Measurements from ENCODE around the gene IDH3B. TPM values are rescaled to one million over a fixed set of nuclear protein-coding genes. Genes with fewer than 3 reads are reported as not detected.
A peak's percentile ranks its signal among the peaks of the same experiment; 100 is the strongest.

The IDH3B gene
- total and polyA plus RNA-seq, 2 donors (not counting 3 experiments of a cell fraction or from before 2014, with no cell fraction given), result 86.9 to 177 TPM

- Histone ChIP-seq H4K20me1 (replicated peaks; ENCODE audit: control insufficient read depth, extremely low read depth, insufficient read depth, low read length) (peaks cover 3% of the 10 kb centered on the region), H3K4me1 (ENCODE audit: control insufficient read depth, extremely low read depth, insufficient read depth, low read length) (peaks cover 25% of the 10 kb centered on the region), H3K36me3 (ENCODE audit: control insufficient read depth in 2 of 2, extremely low read depth in 1 of 2, insufficient read depth in 2 of 2, low read length in 2 of 2) (peaks cover 33 to 37% of the 10 kb centered on the region in 2 experiments), H3K27me3 (ENCODE audit: control insufficient read depth in 2 of 2, insufficient read depth in 2 of 2, low read length in 2 of 2) (no peaks in the 10 kb centered on the region), H3K4me2 (ENCODE audit: insufficient read depth, low read length) (peak overlapping the region; percentile 68), H3K79me2 (ENCODE audit: control insufficient read depth, insufficient read depth, low read length) (peaks cover 58% of the 10 kb centered on the region), H3K27ac (ENCODE audit: insufficient read depth, low read depth, low read length) (peak overlapping the region; percentile 45), H3K9me1 (replicated peaks; ENCODE audit: control insufficient read depth, extremely low read depth, insufficient read depth, low read length) (no peaks in the 10 kb centered on the region), H2AFZ (ENCODE audit: low read depth, low read length) (no peak overlapping the region), H3K9me3 (replicated peaks; ENCODE audit: control insufficient read depth, insufficient read depth, low read length) (no peaks in the 10 kb centered on the region), H3K9ac (replicated peaks; ENCODE audit: extremely low read depth, insufficient read depth, low read length) (peak overlapping the region; percentile 94), H3K4me3 (replicated peaks in 1 of 3; ENCODE audit: insufficient read depth in 1 of 3, low read depth in 1 of 3, low read length in 3 of 3) (peak overlapping the region; percentile 94 to 98 (median 96))
- ChIA-PET POLR2A (interaction anchor here (0.7 kb wide), 1 partner anchor 47 kb away, joined by 3 read pairs; no protein-coding TSS in a partner anchor), CTCF (interaction anchor here (1.5 kb wide), 1 partner anchor 132 kb away, joined by 5 read pairs; no protein-coding TSS in a partner anchor)
- no peak for DNase-seq (ENCODE audit: low read depth, low spot score)
- no TSS peak for BruUV-seq (replicated peaks)
- intact Hi-C loops (cut with micrococcal nuclease), result loop anchor here (5.0 to 10.0 kb wide), 2 partner anchors 146 to 549 kb away; partner anchors contain the start of genes STK35 and ZNF343
- no peak for TF ChIP-seq POLR2AphosphoS5 (IDR thresholded peaks at IDR 0.05; ENCODE audit: insufficient read depth, low read depth, low read length)
- no peak for TF ChIP-seq EZH2 (IDR thresholded peaks at IDR 0.05; ENCODE audit: borderline replicate concordance, low read depth, low read length, severe bottlenecking)
- TF ChIP-seq MYC (IDR thresholded peaks at IDR 0.05; ENCODE audit: low read depth, low read length), result no peak
- no peak for TF ChIP-seq GATA2 (IDR thresholded peaks at IDR 0.05; ENCODE audit: insufficient read depth, insufficient read length, low read depth, low read length)
- TF ChIP-seq FOS (IDR thresholded peaks at IDR 0.05; ENCODE audit: borderline replicate concordance, insufficient read depth, low read length), result no peak
- no peak for TF ChIP-seq JUN (IDR thresholded peaks at IDR 0.05; ENCODE audit: borderline replicate concordance, insufficient read depth, insufficient read length, low read depth)
- no peak for TF ChIP-seq POLR2A (IDR thresholded peaks at IDR 0.05; ENCODE audit: low read depth, low read length)
- no peak for TF ChIP-seq MAX (IDR thresholded peaks at IDR 0.05; ENCODE audit: insufficient read depth, insufficient read length)
- no peak for TF ChIP-seq CTCF (IDR thresholded peaks at IDR 0.05; ENCODE audit: extremely low read depth in 1 of 2, insufficient read depth in 1 of 2, low read depth in 1 of 2, low read length in 2 of 2)
- FAIRE-seq, result peak; percentile 21
- dilution Hi-C loops (cut with MboI; ENCODE audit: extremely low pct_ligation_motif_present, low sequenced_read_pairs), result no loop called here
Observed at GRCh38 chr20:2653556-2654383, 10.2 kb downstream of the IDH3B start.
